ENCODE measurements around the gene TBC1D14.

The TBC1D14 gene

DNA sequence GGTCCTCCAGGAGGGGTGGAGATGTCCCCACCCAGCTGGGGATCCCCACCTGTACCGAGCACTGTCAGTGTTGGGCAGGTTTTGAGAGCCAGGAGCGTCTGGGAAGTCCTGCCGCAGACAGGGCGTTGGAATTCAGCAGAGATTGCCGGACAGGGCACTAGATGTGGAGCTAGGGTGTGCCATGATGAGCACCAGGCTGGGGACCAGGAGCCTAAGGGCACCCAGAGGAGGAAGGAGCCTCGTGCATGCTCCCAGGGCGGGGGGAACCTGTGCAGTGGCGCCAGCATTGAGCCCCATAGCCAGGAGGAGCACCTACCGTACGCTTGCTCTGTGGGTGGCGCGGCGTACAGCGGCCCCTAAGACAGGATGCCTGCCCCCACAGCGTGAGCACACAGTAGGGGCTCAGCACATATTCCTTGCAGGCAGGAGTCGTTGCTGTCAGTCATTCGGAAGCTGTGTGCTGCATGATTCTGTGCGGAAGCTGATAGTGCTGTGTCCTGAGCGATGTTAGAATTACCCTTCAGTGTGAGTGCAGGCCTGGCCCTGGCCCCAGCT is 114.8 kb downstream of the TBC1D14 start:
- DNase-seq (ENCODE audit: low spot score in 2 of 2): no peak
- in situ Hi-C loops (cut with MboI; ENCODE audit: low sequenced_read_pairs): no loop called here
- H3K4me3 ChIP-seq: no peak overlapping the region
- H3K27me3 ChIP-seq (ENCODE audit: low read depth): no peaks in the 10 kb centered on the region
- no peaks in the 10 kb centered on the region for H3K9me3 ChIP-seq
- H3K4me1 ChIP-seq: no peaks in the 10 kb centered on the region
- H3K36me3 ChIP-seq (replicated peaks): peaks cover 32% of the 10 kb centered on the region

DNA sequence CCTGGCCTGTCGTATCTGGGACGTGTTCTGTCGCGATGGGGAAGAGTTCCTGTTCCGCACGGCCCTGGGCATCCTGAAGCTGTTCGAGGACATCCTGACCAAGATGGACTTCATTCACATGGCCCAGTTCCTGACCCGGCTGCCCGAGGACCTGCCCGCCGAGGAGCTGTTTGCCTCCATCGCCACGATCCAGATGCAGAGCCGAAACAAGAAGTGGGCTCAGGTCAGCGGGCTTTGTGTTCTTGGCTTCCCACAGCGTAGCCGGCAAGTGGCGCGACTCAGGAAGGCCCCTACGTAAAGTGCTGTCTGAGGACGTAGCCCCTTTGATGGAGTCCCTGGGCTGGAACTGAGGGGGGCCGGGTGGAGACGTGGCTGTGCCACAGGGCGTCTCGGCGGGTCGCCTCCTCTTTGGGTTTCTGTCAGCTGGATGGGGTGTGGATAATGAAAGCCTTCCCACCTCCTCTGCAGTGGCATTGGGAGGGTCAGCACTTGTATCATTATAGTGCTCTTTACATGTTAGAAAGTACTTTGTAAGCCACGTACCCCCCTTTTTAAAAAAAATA is 115.5 kb downstream of the TBC1D14 start:
- no peaks in the 10 kb centered on the region for H3K9me3 ChIP-seq
- no peak for DNase-seq (ENCODE audit: low spot score in 2 of 2)
- in situ Hi-C loops (cut with MboI; ENCODE audit: low sequenced_read_pairs): no loop called here
- no peak overlapping the region for H3K4me3 ChIP-seq
- H3K36me3 ChIP-seq (replicated peaks): peaks cover 35% of the 10 kb centered on the region
- H3K27me3 ChIP-seq (ENCODE audit: low read depth): no peaks in the 10 kb centered on the region
- H3K4me1 ChIP-seq: no peaks in the 10 kb centered on the region

DNA sequence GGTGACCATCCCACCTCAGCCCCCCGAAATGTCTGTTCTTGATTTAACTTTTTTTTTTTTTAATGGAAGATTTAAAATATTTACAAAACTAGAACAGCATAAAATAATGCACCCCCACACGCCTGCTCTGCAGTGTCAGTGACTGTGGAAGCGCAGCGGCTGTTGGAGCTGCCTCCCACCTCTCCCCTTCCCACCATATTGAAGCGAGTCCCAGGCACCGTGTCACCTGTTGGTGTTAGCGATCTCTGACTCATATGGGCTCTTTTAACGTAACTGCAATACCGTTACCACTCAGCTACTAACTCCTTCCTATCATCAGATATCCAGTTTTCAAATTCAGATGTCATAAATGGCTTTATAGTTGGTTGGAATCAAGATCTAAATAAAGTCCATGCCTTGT is 116.5 kb downstream of the TBC1D14 start:
- no peak overlapping the region for H3K4me3 ChIP-seq
- in situ Hi-C loops (cut with MboI; ENCODE audit: low sequenced_read_pairs): no loop called here
- no peaks in the 10 kb centered on the region for H3K27me3 ChIP-seq (ENCODE audit: low read depth)
- H3K9me3 ChIP-seq: no peaks in the 10 kb centered on the region
- H3K36me3 ChIP-seq (replicated peaks): peaks cover 40% of the 10 kb centered on the region
- DNase-seq (ENCODE audit: low spot score in 2 of 2): no peak
- no peaks in the 10 kb centered on the region for H3K4me1 ChIP-seq

DNA sequence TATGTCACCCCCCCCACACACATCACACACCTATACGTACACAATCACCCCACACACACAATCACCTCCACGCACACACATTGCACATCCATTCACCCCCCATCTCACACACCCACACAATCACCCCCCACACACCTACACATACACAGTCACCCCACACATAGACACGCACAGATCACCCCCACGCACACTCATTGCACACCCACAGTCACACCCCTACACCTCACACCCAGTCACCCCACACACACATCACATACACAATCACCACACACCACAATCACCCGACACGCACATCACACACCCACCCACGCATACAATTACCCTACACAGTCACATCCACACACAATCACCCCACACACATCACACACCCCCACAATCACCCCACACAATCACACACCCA is 117.7 kb downstream of the TBC1D14 start:
- no peak for DNase-seq (ENCODE audit: low spot score in 2 of 2)
- peaks cover 47% of the 10 kb centered on the region for H3K36me3 ChIP-seq (replicated peaks)
- no peak overlapping the region for H3K4me3 ChIP-seq
- no peaks in the 10 kb centered on the region for H3K9me3 ChIP-seq
- H3K27me3 ChIP-seq (ENCODE audit: low read depth): no peaks in the 10 kb centered on the region
- in situ Hi-C loops (cut with MboI; ENCODE audit: low sequenced_read_pairs): no loop called here
- H3K4me1 ChIP-seq: no peaks in the 10 kb centered on the region

DNA sequence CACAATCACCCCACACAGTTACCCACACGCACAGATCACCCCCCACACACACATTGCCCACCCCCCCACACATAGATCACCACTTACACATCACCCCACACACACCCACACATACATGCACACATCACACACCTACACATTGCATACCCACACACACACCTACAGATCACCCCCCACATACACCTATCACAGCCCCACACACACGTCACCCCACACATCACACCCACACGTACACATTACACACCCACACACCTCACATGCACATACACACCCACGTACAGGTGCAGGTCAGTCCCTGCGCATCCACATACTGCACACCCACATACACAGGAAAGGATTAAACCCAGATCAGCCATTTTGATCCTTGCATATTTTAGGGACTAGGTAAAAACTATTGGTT is 118.3 kb downstream of the TBC1D14 start:
- H3K9me3 ChIP-seq: no peaks in the 10 kb centered on the region
- no peaks in the 10 kb centered on the region for H3K4me1 ChIP-seq
- no peaks in the 10 kb centered on the region for H3K27me3 ChIP-seq (ENCODE audit: low read depth)
- peaks cover 50% of the 10 kb centered on the region for H3K36me3 ChIP-seq (replicated peaks)
- no peak overlapping the region for H3K4me3 ChIP-seq
- no peak for DNase-seq (ENCODE audit: low spot score in 2 of 2)
- in situ Hi-C loops (cut with MboI; ENCODE audit: low sequenced_read_pairs): no loop called here

DNA sequence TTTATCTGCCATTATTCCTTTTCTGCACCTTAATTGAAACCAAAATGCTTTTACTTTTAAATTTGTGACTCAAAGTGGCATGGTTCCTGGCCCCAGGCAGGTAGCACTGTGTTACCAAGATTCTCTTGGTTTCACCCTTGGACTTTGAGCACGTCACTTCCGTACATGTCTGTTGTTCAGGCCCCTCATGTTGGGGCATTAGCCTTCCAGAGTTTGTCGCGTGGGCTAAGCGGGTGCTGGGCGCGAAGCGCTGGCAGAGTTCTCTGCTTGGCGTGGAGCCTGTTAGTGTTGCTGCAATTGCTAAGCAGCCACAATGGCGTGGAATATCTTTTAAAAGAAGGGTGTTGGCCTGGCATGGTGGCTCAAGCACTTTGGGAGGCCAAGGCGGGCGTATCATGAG is 119.6 kb downstream of the TBC1D14 start:
- in situ Hi-C loops (cut with MboI; ENCODE audit: low sequenced_read_pairs): no loop called here
- no peak for DNase-seq (ENCODE audit: low spot score in 2 of 2)
- no peaks in the 10 kb centered on the region for H3K9me3 ChIP-seq
- no peak overlapping the region for H3K4me3 ChIP-seq
- peaks cover 46% of the 10 kb centered on the region for H3K36me3 ChIP-seq (replicated peaks)
- no peaks in the 10 kb centered on the region for H3K27me3 ChIP-seq (ENCODE audit: low read depth)
- no peaks in the 10 kb centered on the region for H3K4me1 ChIP-seq

DNA sequence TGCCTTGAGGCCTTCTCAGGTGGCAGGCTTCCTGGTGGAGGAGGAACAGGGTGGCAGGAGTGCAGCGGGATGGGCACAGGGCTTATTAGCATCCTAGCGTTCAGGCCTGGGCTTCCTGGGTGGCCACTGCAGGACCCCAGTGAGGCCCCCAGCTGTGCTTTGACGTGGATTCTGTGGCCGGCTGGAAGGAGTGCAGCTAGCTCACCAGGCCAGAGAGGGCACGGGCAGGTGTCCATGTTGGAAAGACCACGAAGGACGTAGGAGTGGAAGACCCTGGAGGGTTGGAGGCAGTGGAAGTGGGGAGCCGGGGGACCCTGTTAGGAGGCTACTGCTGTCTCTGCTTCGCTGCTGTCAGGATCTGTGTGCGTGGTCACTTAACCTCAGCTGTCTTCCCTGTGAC is 120.3 kb downstream of the TBC1D14 start:
- no peak overlapping the region for H3K4me3 ChIP-seq
- H3K4me1 ChIP-seq: no peaks in the 10 kb centered on the region
- peaks cover 41% of the 10 kb centered on the region for H3K36me3 ChIP-seq (replicated peaks)

DNA sequence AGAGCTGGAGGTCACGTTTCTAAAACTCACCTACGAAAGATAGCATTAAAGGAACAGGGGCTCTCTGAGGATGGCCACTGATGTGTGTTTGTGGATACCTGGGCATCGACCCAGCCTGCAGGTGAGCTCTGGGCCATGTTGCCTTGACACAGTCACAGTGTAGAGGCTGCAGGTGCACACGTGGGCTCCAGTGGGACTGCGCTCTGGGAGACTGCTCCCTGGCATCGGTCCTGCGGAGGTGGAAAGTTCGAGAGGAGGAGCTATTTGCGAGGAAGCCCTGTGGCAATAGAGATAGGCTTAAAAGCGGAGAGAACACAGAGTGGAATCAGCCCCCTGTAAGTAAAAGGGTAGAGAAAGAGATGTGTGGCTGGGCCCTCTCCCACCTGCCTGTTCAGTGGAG is 121.2 kb downstream of the TBC1D14 start:
- in situ Hi-C loops (cut with MboI; ENCODE audit: low sequenced_read_pairs): no loop called here

More for the DNA sequence above, 120.3 kb downstream of the TBC1D14 start:
- in situ Hi-C loops (cut with MboI; ENCODE audit: low sequenced_read_pairs): no loop called here
- H3K27me3 ChIP-seq (ENCODE audit: low read depth): no peaks in the 10 kb centered on the region
- no peak for DNase-seq (ENCODE audit: low spot score in 2 of 2)
- H3K9me3 ChIP-seq: no peaks in the 10 kb centered on the region

DNA sequence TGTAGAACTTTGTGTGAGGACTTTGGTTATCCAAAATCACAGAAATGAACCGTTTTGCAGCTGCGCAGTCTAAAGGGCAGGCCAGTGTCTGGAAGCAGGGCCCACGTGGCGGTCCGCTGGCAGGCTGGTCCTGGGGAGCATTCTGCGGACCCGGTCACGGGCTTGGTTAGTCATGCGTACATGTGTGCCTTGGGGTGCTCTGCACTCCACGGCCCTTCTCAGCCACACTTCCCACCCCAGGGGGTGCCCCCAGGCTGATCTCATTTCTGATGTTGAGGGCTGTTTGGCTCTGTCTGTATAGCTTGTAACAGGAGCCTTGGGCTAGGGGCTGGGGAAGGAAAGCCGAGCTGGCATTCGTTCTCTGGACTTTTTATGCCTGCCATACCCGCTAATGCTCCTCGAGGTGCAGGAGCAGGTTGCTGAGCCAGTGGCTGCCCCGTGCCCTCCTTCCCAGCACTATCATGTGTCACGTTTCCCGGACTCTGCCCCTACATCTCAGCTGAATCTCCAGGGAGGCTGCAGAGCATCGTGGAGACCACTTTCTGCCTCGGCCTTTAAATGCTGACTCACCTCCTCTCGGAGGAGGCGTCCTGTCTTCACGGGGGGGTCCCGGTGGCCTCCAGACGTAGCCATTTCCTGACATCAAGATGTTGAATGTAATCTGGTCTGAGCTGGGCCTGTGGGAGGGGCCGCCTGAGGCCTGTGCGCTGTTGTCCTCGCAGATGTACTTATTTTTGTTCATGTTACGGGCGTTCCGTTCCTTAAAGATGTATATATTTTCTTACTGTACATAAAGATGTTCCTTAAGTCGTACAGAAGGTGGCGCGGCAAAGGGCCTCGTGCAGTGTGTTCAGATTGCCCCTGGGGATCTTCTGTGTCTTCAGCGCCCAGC is 122.2 kb downstream of the TBC1D14 start:
- peaks cover 27% of the 10 kb centered on the region for H3K36me3 ChIP-seq (replicated peaks)
- H3K9me3 ChIP-seq: no peaks in the 10 kb centered on the region
- no peaks in the 10 kb centered on the region for H3K27me3 ChIP-seq (ENCODE audit: low read depth)
- no peak for DNase-seq (ENCODE audit: low spot score in 2 of 2)
- in situ Hi-C loops (cut with MboI; ENCODE audit: low sequenced_read_pairs): no loop called here
- no peak overlapping the region for H3K4me3 ChIP-seq
- H3K4me1 ChIP-seq: no peaks in the 10 kb centered on the region

More for the DNA sequence above, 121.2 kb downstream of the TBC1D14 start:
- H3K4me1 ChIP-seq: no peaks in the 10 kb centered on the region
- DNase-seq (ENCODE audit: low spot score in 2 of 2): no peak
- H3K36me3 ChIP-seq (replicated peaks): peaks cover 34% of the 10 kb centered on the region
- H3K9me3 ChIP-seq: no peaks in the 10 kb centered on the region
- H3K27me3 ChIP-seq (ENCODE audit: low read depth): no peaks in the 10 kb centered on the region
- H3K4me3 ChIP-seq: no peak overlapping the region

DNA sequence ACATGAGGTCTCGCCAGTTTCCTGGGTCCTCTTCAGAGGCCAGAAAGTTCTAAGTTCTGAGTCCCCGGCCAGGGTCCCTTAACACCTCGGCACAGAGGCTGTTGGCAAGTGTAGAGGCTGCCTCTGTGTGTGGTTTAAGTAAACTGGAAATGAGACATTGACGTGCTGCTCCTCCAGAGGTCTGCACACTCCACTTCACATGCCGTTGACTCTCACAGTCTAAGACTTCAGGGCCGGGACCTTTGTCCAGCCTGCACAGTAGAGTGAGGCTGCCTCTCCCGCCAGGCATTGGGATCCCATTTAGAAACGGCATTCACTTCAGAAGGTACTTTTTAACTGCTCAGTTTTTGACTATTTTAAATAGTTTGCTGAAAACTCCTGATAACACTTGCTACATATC is 123.0 kb downstream of the TBC1D14 start:
- no peaks in the 10 kb centered on the region for H3K27me3 ChIP-seq (ENCODE audit: low read depth)
- H3K4me1 ChIP-seq: no peaks in the 10 kb centered on the region
- H3K4me3 ChIP-seq: no peak overlapping the region
- H3K9me3 ChIP-seq: no peaks in the 10 kb centered on the region
- in situ Hi-C loops (cut with MboI; ENCODE audit: low sequenced_read_pairs): no loop called here
- DNase-seq (ENCODE audit: low spot score in 2 of 2): no peak
- peaks cover 27% of the 10 kb centered on the region for H3K36me3 ChIP-seq (replicated peaks)

DNA sequence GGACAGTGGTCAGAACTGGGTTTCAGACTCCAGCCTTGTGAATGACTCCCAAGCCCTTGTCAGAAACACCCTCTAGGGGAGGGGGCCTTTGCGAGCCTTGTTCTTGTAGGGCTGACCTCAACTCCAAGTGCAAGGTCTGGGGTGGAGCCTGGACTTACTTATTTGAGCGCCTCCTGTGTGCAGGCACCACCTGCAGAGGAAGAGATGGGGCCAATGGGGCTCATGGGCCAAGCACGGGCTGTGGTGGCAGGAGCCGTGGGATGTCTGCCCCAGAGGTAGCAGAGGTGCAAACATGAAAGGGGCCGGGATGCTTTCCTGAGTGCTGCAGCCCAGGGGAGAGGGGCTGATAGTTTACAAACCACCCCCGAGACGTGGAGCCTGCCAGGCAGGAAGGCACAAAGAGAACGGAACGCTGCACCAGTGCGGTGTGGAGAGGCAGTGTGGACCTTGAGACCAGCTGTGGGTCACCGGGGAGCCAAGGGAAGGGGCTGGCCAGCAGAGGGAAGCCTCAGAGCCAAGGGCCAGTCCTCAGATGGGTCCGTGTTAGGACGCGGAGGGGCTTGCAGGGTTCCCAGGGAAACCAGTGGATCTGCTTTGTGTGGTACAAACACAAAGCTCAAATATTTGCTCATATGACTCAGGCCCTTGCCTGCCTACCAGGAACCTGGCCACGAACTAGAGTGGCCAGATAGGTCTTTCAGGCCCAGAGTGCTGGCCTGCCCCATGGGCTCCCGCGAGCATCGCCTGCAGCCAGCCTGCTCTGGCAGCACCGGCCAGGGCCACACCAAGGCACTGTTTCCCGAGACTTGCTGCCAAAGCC is 124.8 kb downstream of the TBC1D14 start:
- H3K4me1 ChIP-seq: no peaks in the 10 kb centered on the region
- H3K4me3 ChIP-seq: no peak overlapping the region
- DNase-seq (ENCODE audit: low spot score in 2 of 2): no peak

DNA sequence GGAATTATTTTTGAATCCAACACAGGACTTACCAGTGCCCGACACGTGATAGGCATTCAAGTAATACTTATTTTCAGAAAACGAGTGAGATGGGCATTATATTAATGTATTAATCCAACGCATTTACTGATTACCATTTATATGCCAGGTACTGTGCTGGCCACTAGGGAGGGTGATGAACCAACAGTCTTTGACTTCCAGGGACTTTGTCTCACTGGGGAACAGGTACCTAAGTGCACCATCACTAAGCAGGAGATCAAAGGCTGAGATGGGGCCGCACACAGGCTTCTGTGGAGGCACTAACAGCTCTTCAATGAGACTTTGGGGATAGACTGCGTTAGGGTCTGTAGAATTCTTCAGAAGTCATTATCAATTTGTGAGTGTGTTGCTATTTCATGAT is 127.8 kb downstream of the TBC1D14 start:
- in situ Hi-C loops (cut with MboI; ENCODE audit: low sequenced_read_pairs): no loop called here
- no peak for DNase-seq (ENCODE audit: low spot score in 2 of 2)
- no peaks in the 10 kb centered on the region for H3K27me3 ChIP-seq (ENCODE audit: low read depth)
- no peaks in the 10 kb centered on the region; the same call in 1 of the 2 replicates for H3K4me1 ChIP-seq
- H3K9me3 ChIP-seq: no peaks in the 10 kb centered on the region
- H3K36me3 ChIP-seq (replicated peaks): peaks cover under 1% of the 10 kb centered on the region
- no peak overlapping the region for H3K4me3 ChIP-seq

More for the DNA sequence above, 124.8 kb downstream of the TBC1D14 start:
- H3K27me3 ChIP-seq (ENCODE audit: low read depth): no peaks in the 10 kb centered on the region
- in situ Hi-C loops (cut with MboI; ENCODE audit: low sequenced_read_pairs): no loop called here
- peaks cover 24% of the 10 kb centered on the region for H3K36me3 ChIP-seq (replicated peaks)
- H3K9me3 ChIP-seq: no peaks in the 10 kb centered on the region

DNA sequence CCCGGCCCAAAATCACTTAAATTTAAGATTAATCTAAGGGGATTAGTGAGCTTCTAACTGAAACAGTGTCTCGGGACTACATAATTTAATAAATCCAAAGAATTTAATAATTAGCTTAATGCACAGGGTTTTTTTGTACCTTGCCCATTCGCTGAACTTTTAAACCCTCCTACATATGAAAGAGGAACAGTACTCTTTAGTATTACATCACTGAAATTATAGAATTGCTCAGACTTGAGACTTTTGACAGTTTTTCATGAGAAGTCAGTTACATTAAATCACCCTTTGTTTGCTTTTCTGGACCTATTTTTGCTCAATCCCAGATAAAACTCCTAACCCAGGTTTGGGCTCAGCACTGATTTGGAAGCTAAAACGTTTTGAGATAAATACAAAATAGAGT is 131.1 kb downstream of the TBC1D14 start:
- DNase-seq (ENCODE audit: low spot score in 2 of 2): no peak
- in situ Hi-C loops (cut with MboI; ENCODE audit: low sequenced_read_pairs): no loop called here
- Histone ChIP-seq H3K4me1 (no peaks in the 10 kb centered on the region; the same call in none of the 2 replicates), H3K36me3 (replicated peaks) (peaks cover 5% of the 10 kb centered on the region; the same call in 1 of the 2 replicates), H3K27me3 (ENCODE audit: low read depth) (no peaks in the 10 kb centered on the region), H3K4me3 (no peak overlapping the region), H3K9me3 (no peaks in the 10 kb centered on the region)

Data from HAP-1 (cell line).